GM19023 (cell line): Measurements from ENCODE around the gene BASP1.
A peak's percentile ranks its signal among the peaks of the same experiment; 100 is the strongest.
"Not testable (repeated sequence)": the region's sequence is repeated elsewhere in the genome, so short reads cannot be mapped to it uniquely, and the experiment has no call there.

ENCODE experiments used
- ATAC-seq: cut with Tn5 transposase; IDR thresholded peaks from one replicate; pipeline ENCODE4 v1.9.1; 2021; ENCODE audit warnings: mild to moderate bottlenecking, moderate library complexity; ENCODE audit not compliant: unreplicated experiment

Gene BASP1

GRCh38 chr5:17252543-17252942, 35.1 kb downstream of the BASP1 start:
- ATAC-seq: no peak

- peak; percentile 30 for ATAC-seq
These were observed 38.1 kb downstream of the BASP1 start for GRCh38 chr5:17255471-17256021.

- ATAC-seq: no peak
These were observed 38.7 kb downstream of the BASP1 start for GRCh38 chr5:17256171-17256570.

GRCh38 chr5:17256839-17257238, 39.4 kb downstream of the BASP1 start:
- no peak for ATAC-seq

- ATAC-seq: peak; percentile 87
These were observed 40.4 kb downstream of the BASP1 start for GRCh38 chr5:17257705-17258273.

- no peak for ATAC-seq
These were observed 41.0 kb downstream of the BASP1 start for GRCh38 chr5:17258431-17258830.

GRCh38 chr5:17259012-17259411, 41.6 kb downstream of the BASP1 start:
- not testable (repeated sequence) for ATAC-seq

GRCh38 chr5:17259630-17260257, 42.3 kb downstream of the BASP1 start:
- no peak for ATAC-seq

- no peak for ATAC-seq
These were observed 43.1 kb downstream of the BASP1 start for GRCh38 chr5:17260549-17260948.

- no peak for ATAC-seq
These were observed 43.6 kb downstream of the BASP1 start for GRCh38 chr5:17261075-17261474.

- no peak for ATAC-seq
These were observed 47.6 kb downstream of the BASP1 start for GRCh38 chr5:17265041-17265440.

GRCh38 chr5:17267106-17267505, 49.7 kb downstream of the BASP1 start:
- peak; percentile 65 for ATAC-seq

GRCh38 chr5:17269201-17269600, 51.8 kb downstream of the BASP1 start:
- peak; percentile 69 for ATAC-seq

- ATAC-seq: no peak
These were observed 54.7 kb downstream of the BASP1 start for GRCh38 chr5:17272111-17272510.

GRCh38 chr5:17275289-17276158, 58.1 kb downstream of the BASP1 start:
- no peak for ATAC-seq

GRCh38 chr5:17276445-17276844, 59.0 kb downstream of the BASP1 start:
- ATAC-seq: peak; percentile 59

- peak; percentile 43 for ATAC-seq
These were observed 60.5 kb downstream of the BASP1 start for GRCh38 chr5:17277907-17278306.

- no peak for ATAC-seq
These were observed 61.5 kb downstream of the BASP1 start for GRCh38 chr5:17278931-17279330.

GRCh38 chr5:17279487-17279886, 62.1 kb downstream of the BASP1 start:
- no peak for ATAC-seq

GRCh38 chr5:17282283-17283120, 65.1 kb downstream of the BASP1 start:
- ATAC-seq: peak; percentile 94

- no peak for ATAC-seq
These were observed 65.6 kb downstream of the BASP1 start for GRCh38 chr5:17283121-17283415.
